WTC11 (cell line): ENCODE measurements around the gene CAMTA1. TPM values are rescaled to one million over a fixed set of nuclear protein-coding genes. Genes with fewer than 3 reads are reported as not detected.

Source experiments
- ATAC-seq: fragments of 200-7000 bp; cut with Tn5 transposase; 2 replicates; pipeline ENCODE4 v1.10.0; 2021; ENCODE audit warnings: mild to moderate bottlenecking, moderate library complexity
- CTCF ChIA-PET: fragments of 300-600 bp; sonication (Branson Sonifier 250); formaldehyde crosslinking; loops from one replicate; lab custom pipeline; 2021; ENCODE audit warnings: antibody characterized with exemption; lab: Charles Lee
- POLR2A ChIA-PET: fragments of 350-600 bp; sonication (Branson Sonifier 250); formaldehyde crosslinking; loops from one replicate; lab custom pipeline; 2021; ENCODE audit warnings: antibody characterized with exemption; lab: Charles Lee
- DNase-seq: peaks from one replicate; pipeline ENCODE4 v3.0.0; 2021; ENCODE audit warnings: low spot score
- H3K27ac Mint-ChIP-seq: 2 replicates; pipeline ENCODE4 v1.8.0; 2021; ENCODE audit warnings: mixed read lengths
- H3K27me3 Mint-ChIP-seq: 2 replicates; pipeline ENCODE4 v1.8.0; 2021; ENCODE audit warnings: low read depth, mild to moderate bottlenecking, moderate library complexity, mixed read lengths
- H3K36me3 Mint-ChIP-seq: 2 replicates; pipeline ENCODE4 v1.8.0; 2021; ENCODE audit warnings: mixed read lengths
- H3K4me1 Mint-ChIP-seq: 2 replicates; pipeline ENCODE4 v1.8.0; 2022; ENCODE audit warnings: mixed read lengths
- H3K4me3 Mint-ChIP-seq: 2 replicates; pipeline ENCODE4 v1.8.0; 2021; ENCODE audit warnings: mild to moderate bottlenecking, moderate library complexity, mixed read lengths
- H3K9me3 Mint-ChIP-seq: 2 replicates; pipeline ENCODE4 v1.8.0; 2021; ENCODE audit warnings: mixed read lengths
- E2F5 ChIP-seq: sonication (generic); formaldehyde crosslinking; IDR thresholded peaks from 2 replicates; pipeline ENCODE4 v1.8.1; 2022; ENCODE audit warnings: mild to moderate bottlenecking, moderate library complexity, missing genetic modification reagents
- JAZF1 ChIP-seq: fragments of 250-450 bp; sonication (Bioruptor Pico); IDR thresholded peaks from 2 replicates; pipeline ENCODE4 v1.9.0; 2021; ENCODE audit warnings: moderate library complexity, mild to moderate bottlenecking, inconsistent platforms
- MXD4 ChIP-seq: fragments of 250-450 bp; sonication (Bioruptor Pico); IDR thresholded peaks from 2 replicates; pipeline ENCODE4 v1.8.0; 2021; ENCODE audit warnings: mild to moderate bottlenecking, moderate library complexity, borderline replicate concordance
- NR1H2 ChIP-seq: sonication (generic); formaldehyde crosslinking; IDR thresholded peaks from 2 replicates; pipeline ENCODE4 v1.9.0; 2021; ENCODE audit warnings: mild to moderate bottlenecking, moderate library complexity, missing genetic modification reagents
- PRRX2 ChIP-seq: fragments of 250-450 bp; sonication (Bioruptor Pico); IDR thresholded peaks from 2 replicates; pipeline ENCODE4 v1.8.0; 2021; ENCODE audit warnings: mild to moderate bottlenecking
- SMAD3 ChIP-seq: sonication (generic); formaldehyde crosslinking; IDR thresholded peaks from 2 replicates; pipeline ENCODE4 v1.8.0; 2022; ENCODE audit warnings: missing genetic modification reagents, mild to moderate bottlenecking, borderline replicate concordance
- ZNF232 ChIP-seq: sonication (generic); formaldehyde crosslinking; IDR thresholded peaks from 2 replicates; pipeline ENCODE4 v1.8.0; 2022; ENCODE audit warnings: mild to moderate bottlenecking, missing genetic modification reagents
- ZNF396 ChIP-seq: fragments of 250-450 bp; sonication (Bioruptor Pico); IDR thresholded peaks from 2 replicates; pipeline ENCODE4 v1.8.0; 2021; ENCODE audit warnings: mild to moderate bottlenecking, moderate library complexity, borderline replicate concordance
- total RNA-seq: library from RNA; stranded (reverse); gene quantifications from 3 replicates; pipeline ENCODE4 v1.2.3, GENCODE V29; 2021
- TF ChIP-seq, protein P1 (sequence below): sonication (generic); formaldehyde crosslinking; IDR thresholded peaks from 2 replicates; pipeline ENCODE4 v1.8.1; 2023; ENCODE audit warnings: mild to moderate bottlenecking, missing genetic modification reagents, borderline replicate concordance
- TF ChIP-seq, protein P2 (sequence below): sonication (generic); formaldehyde crosslinking; IDR thresholded peaks from 2 replicates; pipeline ENCODE4 v1.8.1; 2022; ENCODE audit warnings: low read depth, mild to moderate bottlenecking, moderate library complexity, missing genetic modification reagents, borderline replicate concordance
- TF ChIP-seq, protein P3 (sequence below): sonication (generic); formaldehyde crosslinking; IDR thresholded peaks from 2 replicates; pipeline ENCODE4 v1.8.1; 2022; ENCODE audit warnings: low read depth, missing genetic modification reagents, borderline replicate concordance
- TF ChIP-seq, protein P4 (sequence below): sonication (generic); formaldehyde crosslinking; IDR thresholded peaks from 2 replicates; pipeline ENCODE4 v1.8.0; 2022; ENCODE audit warnings: missing genetic modification reagents

Gene CAMTA1
- total RNA-seq, 1 experiment from 2014 or later = 86.4 TPM

- TF ChIP-seq, protein P1, sequence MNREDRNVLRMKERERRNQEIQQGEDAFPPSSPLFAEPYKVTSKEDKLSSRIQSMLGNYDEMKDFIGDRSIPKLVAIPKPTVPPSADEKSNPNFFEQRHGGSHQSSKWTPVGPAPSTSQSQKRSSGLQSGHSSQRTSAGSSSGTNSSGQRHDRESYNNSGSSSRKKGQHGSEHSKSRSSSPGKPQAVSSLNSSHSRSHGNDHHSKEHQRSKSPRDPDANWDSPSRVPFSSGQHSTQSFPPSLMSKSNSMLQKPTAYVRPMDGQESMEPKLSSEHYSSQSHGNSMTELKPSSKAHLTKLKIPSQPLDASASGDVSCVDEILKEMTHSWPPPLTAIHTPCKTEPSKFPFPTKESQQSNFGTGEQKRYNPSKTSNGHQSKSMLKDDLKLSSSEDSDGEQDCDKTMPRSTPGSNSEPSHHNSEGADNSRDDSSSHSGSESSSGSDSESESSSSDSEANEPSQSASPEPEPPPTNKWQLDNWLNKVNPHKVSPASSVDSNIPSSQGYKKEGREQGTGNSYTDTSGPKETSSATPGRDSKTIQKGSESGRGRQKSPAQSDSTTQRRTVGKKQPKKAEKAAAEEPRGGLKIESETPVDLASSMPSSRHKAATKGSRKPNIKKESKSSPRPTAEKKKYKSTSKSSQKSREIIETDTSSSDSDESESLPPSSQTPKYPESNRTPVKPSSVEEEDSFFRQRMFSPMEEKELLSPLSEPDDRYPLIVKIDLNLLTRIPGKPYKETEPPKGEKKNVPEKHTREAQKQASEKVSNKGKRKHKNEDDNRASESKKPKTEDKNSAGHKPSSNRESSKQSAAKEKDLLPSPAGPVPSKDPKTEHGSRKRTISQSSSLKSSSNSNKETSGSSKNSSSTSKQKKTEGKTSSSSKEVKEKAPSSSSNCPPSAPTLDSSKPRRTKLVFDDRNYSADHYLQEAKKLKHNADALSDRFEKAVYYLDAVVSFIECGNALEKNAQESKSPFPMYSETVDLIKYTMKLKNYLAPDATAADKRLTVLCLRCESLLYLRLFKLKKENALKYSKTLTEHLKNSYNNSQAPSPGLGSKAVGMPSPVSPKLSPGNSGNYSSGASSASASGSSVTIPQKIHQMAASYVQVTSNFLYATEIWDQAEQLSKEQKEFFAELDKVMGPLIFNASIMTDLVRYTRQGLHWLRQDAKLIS (CRISPR knock-in tag) = no peak
- TF ChIP-seq, protein P2, sequence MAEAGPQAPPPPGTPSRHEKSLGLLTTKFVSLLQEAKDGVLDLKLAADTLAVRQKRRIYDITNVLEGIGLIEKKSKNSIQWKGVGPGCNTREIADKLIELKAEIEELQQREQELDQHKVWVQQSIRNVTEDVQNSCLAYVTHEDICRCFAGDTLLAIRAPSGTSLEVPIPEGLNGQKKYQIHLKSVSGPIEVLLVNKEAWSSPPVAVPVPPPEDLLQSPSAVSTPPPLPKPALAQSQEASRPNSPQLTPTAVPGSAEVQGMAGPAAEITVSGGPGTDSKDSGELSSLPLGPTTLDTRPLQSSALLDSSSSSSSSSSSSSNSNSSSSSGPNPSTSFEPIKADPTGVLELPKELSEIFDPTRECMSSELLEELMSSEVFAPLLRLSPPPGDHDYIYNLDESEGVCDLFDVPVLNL (CRISPR knock-in tag) = no peak
- TF ChIP-seq ZNF232 (CRISPR knock-in tag) (no peak), E2F5 (CRISPR knock-in tag) (no peak), ZNF396 (CRISPR knock-in tag) (no peak), NR1H2 (no peak), PRRX2 (CRISPR knock-in tag) (no peak), MXD4 (CRISPR knock-in tag) (no peak), SMAD3 (CRISPR knock-in tag) (no peak), JAZF1 (CRISPR knock-in tag) (no peak)
- TF ChIP-seq, protein P3, sequence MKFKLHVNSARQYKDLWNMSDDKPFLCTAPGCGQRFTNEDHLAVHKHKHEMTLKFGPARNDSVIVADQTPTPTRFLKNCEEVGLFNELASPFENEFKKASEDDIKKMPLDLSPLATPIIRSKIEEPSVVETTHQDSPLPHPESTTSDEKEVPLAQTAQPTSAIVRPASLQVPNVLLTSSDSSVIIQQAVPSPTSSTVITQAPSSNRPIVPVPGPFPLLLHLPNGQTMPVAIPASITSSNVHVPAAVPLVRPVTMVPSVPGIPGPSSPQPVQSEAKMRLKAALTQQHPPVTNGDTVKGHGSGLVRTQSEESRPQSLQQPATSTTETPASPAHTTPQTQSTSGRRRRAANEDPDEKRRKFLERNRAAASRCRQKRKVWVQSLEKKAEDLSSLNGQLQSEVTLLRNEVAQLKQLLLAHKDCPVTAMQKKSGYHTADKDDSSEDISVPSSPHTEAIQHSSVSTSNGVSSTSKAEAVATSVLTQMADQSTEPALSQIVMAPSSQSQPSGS = no peak
Measured at GRCh38 chr1:7561936-7562728, 776.9 kb downstream of the CAMTA1 start (continued).

DNA sequence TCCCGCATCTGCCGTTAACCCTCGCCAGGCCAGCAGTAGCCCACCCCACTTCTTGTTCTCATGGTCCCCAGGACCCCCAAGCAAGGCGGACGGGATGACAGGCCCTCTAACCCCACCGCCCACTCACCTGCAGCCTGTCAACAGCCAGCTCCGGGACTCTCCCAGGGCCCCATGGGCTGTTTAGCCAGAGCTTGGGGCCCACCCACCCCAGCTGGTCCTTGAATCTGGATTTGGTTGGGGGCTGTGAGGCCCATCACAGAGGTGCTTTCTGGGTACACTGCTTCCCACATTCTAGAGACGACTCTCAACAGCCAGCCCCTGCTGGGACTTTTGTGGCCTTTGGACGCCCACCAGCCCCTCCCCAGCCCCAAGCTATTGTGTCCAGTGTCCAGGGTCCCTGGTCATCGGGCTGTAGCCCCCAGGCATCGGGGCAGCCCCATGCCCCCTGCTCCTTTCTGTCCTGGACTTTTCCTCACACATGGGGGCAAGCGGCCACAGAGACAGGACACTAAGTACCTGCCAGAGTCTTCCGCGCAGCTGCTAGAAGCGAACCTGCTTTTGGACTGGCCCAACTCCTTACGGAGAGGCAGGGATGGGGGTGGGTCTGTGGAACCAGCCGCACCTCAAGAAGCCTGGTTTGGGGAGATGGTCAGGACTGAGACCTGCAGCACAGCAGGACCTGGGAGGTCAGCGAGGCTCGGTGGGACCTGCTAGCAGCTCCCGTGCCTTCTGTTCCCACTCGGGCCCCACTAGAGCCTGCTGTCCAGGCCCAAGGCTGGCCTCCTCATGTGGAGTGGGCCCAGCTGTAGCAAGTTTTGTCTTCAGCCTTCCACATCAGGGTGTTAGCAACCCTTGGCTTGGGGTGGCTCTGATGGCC is 777.7 kb downstream of the CAMTA1 start:
- POLR2A ChIA-PET = no interaction called here
- CTCF ChIA-PET = interaction anchor here (0.7 to 2.5 kb wide), 8 partner anchors 11 to 338 kb away, joined by 3 to 23 read pairs (median 6); no protein-coding TSS in a partner anchor
- DNase-seq (no peak), ATAC-seq (no peak)
- TF ChIP-seq, protein P4, sequence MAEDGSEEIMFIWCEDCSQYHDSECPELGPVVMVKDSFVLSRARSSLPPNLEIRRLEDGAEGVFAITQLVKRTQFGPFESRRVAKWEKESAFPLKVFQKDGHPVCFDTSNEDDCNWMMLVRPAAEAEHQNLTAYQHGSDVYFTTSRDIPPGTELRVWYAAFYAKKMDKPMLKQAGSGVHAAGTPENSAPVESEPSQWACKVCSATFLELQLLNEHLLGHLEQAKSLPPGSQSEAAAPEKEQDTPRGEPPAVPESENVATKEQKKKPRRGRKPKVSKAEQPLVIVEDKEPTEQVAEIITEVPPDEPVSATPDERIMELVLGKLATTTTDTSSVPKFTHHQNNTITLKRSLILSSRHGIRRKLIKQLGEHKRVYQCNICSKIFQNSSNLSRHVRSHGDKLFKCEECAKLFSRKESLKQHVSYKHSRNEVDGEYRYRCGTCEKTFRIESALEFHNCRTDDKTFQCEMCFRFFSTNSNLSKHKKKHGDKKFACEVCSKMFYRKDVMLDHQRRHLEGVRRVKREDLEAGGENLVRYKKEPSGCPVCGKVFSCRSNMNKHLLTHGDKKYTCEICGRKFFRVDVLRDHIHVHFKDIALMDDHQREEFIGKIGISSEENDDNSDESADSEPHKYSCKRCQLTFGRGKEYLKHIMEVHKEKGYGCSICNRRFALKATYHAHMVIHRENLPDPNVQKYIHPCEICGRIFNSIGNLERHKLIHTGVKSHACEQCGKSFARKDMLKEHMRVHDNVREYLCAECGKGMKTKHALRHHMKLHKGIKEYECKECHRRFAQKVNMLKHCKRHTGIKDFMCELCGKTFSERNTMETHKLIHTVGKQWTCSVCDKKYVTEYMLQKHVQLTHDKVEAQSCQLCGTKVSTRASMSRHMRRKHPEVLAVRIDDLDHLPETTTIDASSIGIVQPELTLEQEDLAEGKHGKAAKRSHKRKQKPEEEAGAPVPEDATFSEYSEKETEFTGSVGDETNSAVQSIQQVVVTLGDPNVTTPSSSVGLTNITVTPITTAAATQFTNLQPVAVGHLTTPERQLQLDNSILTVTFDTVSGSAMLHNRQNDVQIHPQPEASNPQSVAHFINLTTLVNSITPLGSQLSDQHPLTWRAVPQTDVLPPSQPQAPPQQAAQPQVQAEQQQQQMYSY (CRISPR knock-in tag) = no peak
- Mint-ChIP-seq H3K36me3 (no peaks in the 10 kb centered on the region), H3K9me3 (no peaks in the 10 kb centered on the region), H3K4me1 (0 out of 2 replicates have a peak, but pooled peaks cover 3% of the 10 kb centered on the region), H3K27me3 (no peaks in the 10 kb centered on the region; the same call in 1 of the 2 replicates), H3K27ac (no peak overlapping the region), H3K4me3 (no peak overlapping the region)
